Heart left ventricle (tissue), 16 donors: ENCODE measurements around the gene NTPCR. TPM values are rescaled to one million over a fixed set of nuclear protein-coding genes. Genes with fewer than 3 reads are reported as not detected.

Source experiments
- ATAC-seq, 4 donors: fragments of 200-7000 bp; cut with Tn5 transposase; one replicate each; pipeline ENCODE4 v1.9.1; 2020 to 2022; ENCODE audit warnings: moderate library complexity in 4 of 4, mild to moderate bottlenecking in 3 of 4, moderate number of reproducible peaks in 1 of 4
- DNase-seq, 5 donors: peaks; one replicate each; pipeline ENCODE4 v3.0.0-alpha.2; 2020
- H3K27ac ChIP-seq, 12 donors: fragments of 200-600 bp; sonication (generic) in 4 of 12; one replicate each; pipeline versions ENCODE4 v1.5.0 to v1.8.0; 2016 to 2022; ENCODE audit warnings: mild to moderate bottlenecking in 2 of 12
- H3K27me3 ChIP-seq, 9 donors: fragments of 200-600 bp; sonication (generic) in 2 of 9; one replicate each; pipeline versions ENCODE4 v1.5.1 to v1.8.0; 2016 to 2022; ENCODE audit warnings: mild to moderate bottlenecking in 3 of 9
- H3K36me3 ChIP-seq, 9 donors: fragments of 200-600 bp; sonication (generic) in 2 of 9; one replicate each; pipeline versions ENCODE4 v1.5.0 to v1.8.0; 2018 to 2022; ENCODE audit warnings: mild to moderate bottlenecking in 2 of 9
- H3K4me1 ChIP-seq, 12 donors: fragments of 200-600 bp; sonication (generic) in 4 of 12; one replicate each; pipeline versions ENCODE4 v1.5.0 to v1.8.0; 2016 to 2022; ENCODE audit warnings: mild to moderate bottlenecking in 3 of 12
- H3K4me3 ChIP-seq, 12 donors: fragments of 200-600 bp; sonication (generic) in 4 of 12; one replicate each; pipeline versions ENCODE4 v1.5.0 to v1.8.0; 2017 to 2022; ENCODE audit warnings: mild to moderate bottlenecking in 9 of 12, moderate library complexity in 4 of 12
- H3K9me3 ChIP-seq, 12 donors: fragments of 200-600 bp; sonication (generic) in 4 of 12; one replicate each; pipeline versions ENCODE4 v1.5.0 to v1.8.0; 2016 to 2022; ENCODE audit warnings: mild to moderate bottlenecking in 1 of 12
- POLR2A ChIP-seq, 2 donors: fragments of 450-650 bp; IDR thresholded peaks; one replicate each; pipeline ENCODE4 v1.6.1; 2017; ENCODE audit warnings: antibody characterized with exemption in 2 of 2, mild to moderate bottlenecking in 2 of 2, moderate library complexity in 2 of 2
- WGBS, 4 donors: extraction: QIAGEN DNeasy Blood & Tissue Kit in 2 of 4; methylation state at CpG; one replicate each; pipeline versions ENCODE4 v1.1.5 to v1.1.7; 2013 to 2018; 5-methylcytosine and 5-hydroxymethylcytosine counted together
- intact Hi-C, 10 donors: fragments of 100-400 bp; cut with DNase I; formaldehyde crosslinking; loops; one replicate each; pipeline versions ENCODE4 v1.11.1 to v1.14.2; 2022
- polyA plus RNA-seq, 2 donors: library from polyadenylated mRNA; stranded (reverse); fragments of 200-250 nt; gene quantifications; one replicate each; pipeline ENCODE4 v1.2.3, GENCODE V29; 2013
- total RNA-seq, 9 donors: library from RNA; depleted of rRNA in 2 of 9; stranded (reverse); fragments of >200 nt in 2 of 9; fragmentation: NEBNext Ultra II Directional in 3 of 9; extraction: Animal tissue kit (Norgen Biotek cat#: 25700) in 3 of 9; gene quantifications; one replicate each; pipeline versions ENCODE4 v1.1.0 to v1.2.4, GENCODE V29; 2016 to 2023
- TF ChIP-seq, protein P1 (sequence below), 12 donors: fragments of 200-600 bp; sonication (generic) in 4 of 12; IDR thresholded peaks; one replicate each; pipeline versions ENCODE4 v1.5.0 to v1.8.0; 2018 to 2022; ENCODE audit warnings: antibody characterized with exemption in 12 of 12, mild to moderate bottlenecking in 5 of 12
- donor health status: ischemic (EF 13 %, LVEDD 7.1; RV severe dilation, severe dysfunction).
- donor health status: healthy with polysubstance abuse.
- donor health status: DM: no; HTN: yes; CAD: no.
- donor health status: DM: no; HTN: no; CAD: no.
- donor health status: ischemic (EF 25% LVEDD 6.9; RV normal size, moderate dysfunction).
- donor health status: ischemic (EF 25% LVEDD 5.7; RV mildly dilated, moderate dysfunction).
- donor health status: healthy.
- donor health status: DM: yes; HTN: yes; CAD: no.
- donor health status: ischemic (EF 35%, LVEDD 5.7; RV mildly dilated, moderate dysfunction).
- donor health status: nonischemic (EF 11% LVEDD 7.7; RV severe dilation, severe dysfunction).
- donor health status: DM: yes; HTN: yes; CAD: no.
- donor health status: PGD.
- donor health status: ischemic (EF 29% LVEDD 5.4; RV normal size, mild dysfunction).
- donor health status: nonischemic (EF 23%, LVEDD 6.1; RV moderate dilation, normal function).

The NTPCR gene
- total and polyA plus RNA-seq, 11 donors: 29.6 to 81.8 (median 57.8) TPM

- no peak overlapping the region for H3K4me3 ChIP-seq
- WGBS, 4 donors: 87 to 91% (median 91%) methylated on average over 25 of the region's 25 CpGs
- peaks cover 0 to 9% (median 0%) of the 10 kb centered on the region in 9 donors for H3K36me3 ChIP-seq
- TF ChIP-seq, protein P1, sequence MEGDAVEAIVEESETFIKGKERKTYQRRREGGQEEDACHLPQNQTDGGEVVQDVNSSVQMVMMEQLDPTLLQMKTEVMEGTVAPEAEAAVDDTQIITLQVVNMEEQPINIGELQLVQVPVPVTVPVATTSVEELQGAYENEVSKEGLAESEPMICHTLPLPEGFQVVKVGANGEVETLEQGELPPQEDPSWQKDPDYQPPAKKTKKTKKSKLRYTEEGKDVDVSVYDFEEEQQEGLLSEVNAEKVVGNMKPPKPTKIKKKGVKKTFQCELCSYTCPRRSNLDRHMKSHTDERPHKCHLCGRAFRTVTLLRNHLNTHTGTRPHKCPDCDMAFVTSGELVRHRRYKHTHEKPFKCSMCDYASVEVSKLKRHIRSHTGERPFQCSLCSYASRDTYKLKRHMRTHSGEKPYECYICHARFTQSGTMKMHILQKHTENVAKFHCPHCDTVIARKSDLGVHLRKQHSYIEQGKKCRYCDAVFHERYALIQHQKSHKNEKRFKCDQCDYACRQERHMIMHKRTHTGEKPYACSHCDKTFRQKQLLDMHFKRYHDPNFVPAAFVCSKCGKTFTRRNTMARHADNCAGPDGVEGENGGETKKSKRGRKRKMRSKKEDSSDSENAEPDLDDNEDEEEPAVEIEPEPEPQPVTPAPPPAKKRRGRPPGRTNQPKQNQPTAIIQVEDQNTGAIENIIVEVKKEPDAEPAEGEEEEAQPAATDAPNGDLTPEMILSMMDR (IDR thresholded peaks at IDR 0.05): no peak
- TF ChIP-seq POLR2A (IDR thresholded peaks at IDR 0.05): no peak
- H3K27ac ChIP-seq: no peak overlapping the region
- H3K4me1 ChIP-seq: peaks cover 0 to 8% (median 0%) of the 10 kb centered on the region in 12 donors
- no peaks in the 10 kb centered on the region for H3K9me3 ChIP-seq
- DNase-seq: no peak
- no peak for ATAC-seq
- no peaks in the 10 kb centered on the region for H3K27me3 ChIP-seq
- intact Hi-C loops: no loop called here
These were observed 33.6 kb downstream of the NTPCR start for GRCh38 chr1:232983817-232984567.

DNA sequence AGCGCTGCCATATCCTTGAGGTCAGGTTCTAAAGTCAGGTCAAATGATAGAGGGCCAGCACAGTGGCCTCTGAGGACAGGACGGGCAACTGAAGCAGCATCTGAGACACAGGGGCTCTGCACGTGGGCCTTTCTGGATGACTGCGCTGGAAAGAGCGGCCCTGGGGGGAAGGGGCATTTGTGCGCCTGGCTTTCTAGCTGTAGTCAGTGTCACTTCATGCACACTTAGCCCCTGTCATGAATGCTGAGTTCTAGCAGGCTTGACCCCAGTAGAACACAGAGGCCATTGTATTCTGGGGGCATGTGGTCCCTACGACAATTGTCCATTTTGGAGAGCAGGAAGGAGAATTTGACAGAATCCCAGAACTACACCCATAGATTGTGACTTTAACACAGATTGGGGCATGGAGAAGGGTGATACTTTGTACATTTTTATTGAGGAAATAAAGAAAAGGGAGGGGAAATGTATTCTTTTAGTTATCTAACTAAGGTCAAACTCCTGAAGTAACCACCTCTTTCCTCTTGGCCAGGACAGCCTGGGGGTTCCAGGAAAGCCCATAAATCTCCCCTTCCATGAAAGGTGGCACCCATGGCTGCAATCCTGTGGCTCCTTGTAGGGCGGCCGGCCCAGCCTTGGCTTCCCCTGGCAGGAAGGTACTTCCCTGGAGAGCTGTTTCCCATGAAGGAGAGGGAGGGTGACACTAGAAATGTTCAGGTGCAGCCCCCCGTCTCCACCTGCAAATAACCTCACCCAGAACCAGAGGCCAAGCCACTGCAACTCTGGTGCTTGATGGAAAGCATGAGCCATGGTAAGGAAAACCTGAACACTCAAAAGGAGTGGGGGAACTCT, 34.4 kb downstream of the NTPCR start:
- no peaks in the 10 kb centered on the region for H3K27me3 ChIP-seq
- ATAC-seq (no peak), DNase-seq (no peak)
- peaks cover 0 to 8% (median 0%) of the 10 kb centered on the region in 12 donors for H3K4me1 ChIP-seq
- 92 to 97% (median 95%) methylated on average over 9 to 10 of the region's 10 CpGs for WGBS, 4 donors
- no peaks in the 10 kb centered on the region for H3K9me3 ChIP-seq
- no peak for TF ChIP-seq POLR2A (IDR thresholded peaks at IDR 0.05)
- TF ChIP-seq, protein P1 (IDR thresholded peaks at IDR 0.05): no peak
- H3K4me3 ChIP-seq: no peak overlapping the region
- peaks cover 0 to under 1% (median 0%) of the 10 kb centered on the region in 9 donors for H3K36me3 ChIP-seq
- intact Hi-C loops: no loop called here
- no peak overlapping the region for H3K27ac ChIP-seq

DNA sequence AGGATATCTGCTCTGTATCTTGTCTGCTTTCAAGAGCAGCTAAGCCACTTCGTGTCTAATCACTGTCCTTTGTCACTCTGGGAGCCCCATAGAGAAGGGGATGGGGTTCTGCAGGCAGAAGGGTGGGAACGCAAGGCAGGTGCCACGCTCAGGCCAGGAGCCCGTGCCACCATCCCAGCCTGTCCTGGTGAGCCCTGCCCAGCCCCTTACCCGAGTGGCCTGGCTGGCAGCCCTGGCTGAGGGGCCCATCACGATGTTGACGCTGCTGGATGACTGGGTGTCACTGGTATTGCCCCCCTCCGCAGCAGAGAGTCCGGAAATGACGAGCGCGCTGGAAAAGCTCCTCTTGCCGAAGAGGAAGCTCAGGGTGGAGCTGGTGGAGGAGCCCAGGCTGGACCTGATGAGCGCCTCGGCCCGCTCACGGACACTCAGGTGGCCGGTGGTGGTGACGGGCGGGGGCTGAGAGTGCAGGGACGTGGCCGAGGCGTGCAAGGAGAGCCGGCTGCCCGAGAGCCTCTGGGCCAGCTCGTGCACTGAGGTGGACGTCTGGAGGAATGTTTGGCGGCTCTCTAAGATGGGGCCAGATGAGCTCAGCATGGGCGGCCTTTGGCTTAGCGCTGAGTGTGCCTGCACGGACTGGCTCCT, 35.6 kb downstream of the NTPCR start:
- no peaks in the 10 kb centered on the region for H3K27me3 ChIP-seq
- TF ChIP-seq, protein P1 (IDR thresholded peaks at IDR 0.05): no peak
- TF ChIP-seq POLR2A (IDR thresholded peaks at IDR 0.05): no peak
- no peaks in the 10 kb centered on the region for H3K36me3 ChIP-seq
- H3K9me3 ChIP-seq: no peaks in the 10 kb centered on the region
- DNase-seq (no peak), ATAC-seq (no peak)
- H3K4me3 ChIP-seq: no peak overlapping the region
- intact Hi-C loops: no loop called here
- WGBS, 4 donors: 84 to 90% (median 87%) methylated on average over 14 to 31 of the region's 31 CpGs
- peaks cover 0 to 8% (median 0%) of the 10 kb centered on the region in 12 donors for H3K4me1 ChIP-seq
- H3K27ac ChIP-seq: no peak overlapping the region

GRCh38 chr1:232986527-232986922, 36.1 kb downstream of the NTPCR start:
- Histone ChIP-seq H3K36me3 (no peaks in the 10 kb centered on the region), H3K4me3 (no peak overlapping the region), H3K27ac (no peak overlapping the region), H3K4me1 (peaks cover 0 to 8% (median 0%) of the 10 kb centered on the region in 12 donors), H3K27me3 (no peaks in the 10 kb centered on the region), H3K9me3 (no peaks in the 10 kb centered on the region)
- ATAC-seq (peak in 1 of 4 donors; percentile 42), DNase-seq (no peak)
- intact Hi-C loops: no loop called here
- WGBS, 4 donors: 87 to 95% (median 94%) methylated on average over 3 to 5 of the region's 5 CpGs
- no peak for TF ChIP-seq POLR2A (IDR thresholded peaks at IDR 0.05)
- TF ChIP-seq, protein P1 (IDR thresholded peaks at IDR 0.05): no peak
